Endothelial cell of umbilical vein (primary cell): ENCODE results near the gene PKHD1. TPM values are rescaled to one million over a fixed set of nuclear protein-coding genes. Genes with fewer than 3 reads are reported as not detected.

Experiments
- BruUV-seq: library from RNA; stranded (reverse); fragments of 400-500 nt; replicated peaks from 2 replicates; lab custom pipeline; 2021; lab: Mats Ljungman, UMichigan
- CTCF ChIA-PET: fragments of 300-600, 350-600 bp; sonication (Branson Sonifier 250); formaldehyde crosslinking; loops from one replicate; lab custom pipeline; 2021; ENCODE audit warnings: antibody characterized with exemption, inconsistent platforms; lab: Charles Lee
- POLR2A ChIA-PET: fragments of 300-600, 350-600 bp; sonication (Branson Sonifier 250); formaldehyde crosslinking; loops from one replicate; lab custom pipeline; 2021; ENCODE audit warnings: antibody characterized with exemption, inconsistent platforms; lab: Charles Lee
- DNase-seq: peaks from one replicate; pipeline ENCODE4 v3.0.0-alpha.2; 2011; ENCODE audit warnings: low read depth, low spot score
- FAIRE-seq: peaks from 2 replicates; lab custom pipeline; 2011; peaks lifted over from hg19 to GRCh38; lab: Jason Lieb, UNC
- H2AFZ ChIP-seq: 2 replicates; pipeline ENCODE4 v1.6.0; 2012; ENCODE audit warnings: low read depth, low read length, control low read depth, inconsistent platforms
- H3K27ac ChIP-seq: 2 replicates; pipeline ENCODE4 v1.5.1; 2011; ENCODE audit warnings: low read depth, mild to moderate bottlenecking, control low read depth, low read length, moderate library complexity; ENCODE audit not compliant: insufficient read depth
- H3K27me3 ChIP-seq, 2 experiments: 2 replicates each; pipeline versions ENCODE4 v1.6.0 to v1.6.1; 2011; ENCODE audit warnings: low read length in 2 of 2, mixed read lengths in 1 of 2; ENCODE audit not compliant: control insufficient read depth in 2 of 2, insufficient read depth in 2 of 2
- H3K36me3 ChIP-seq, 2 experiments: 2 replicates in 1 of 2; 3 replicates in 1 of 2; pipeline ENCODE4 v1.5.1; 2011; ENCODE audit warnings: low read length in 2 of 2, mild to moderate bottlenecking in 1 of 2, moderate library complexity in 1 of 2; ENCODE audit not compliant: control insufficient read depth in 2 of 2, insufficient read depth in 2 of 2; ENCODE audit errors: extremely low read depth in 1 of 2
- H3K4me1 ChIP-seq: 3 replicates; pipeline ENCODE4 v1.5.1; 2011; ENCODE audit warnings: mild to moderate bottlenecking, low read length; ENCODE audit not compliant: control insufficient read depth, insufficient read depth; ENCODE audit errors: extremely low read depth
- H3K4me2 ChIP-seq: 2 replicates; pipeline ENCODE4 v1.6.1; 2011; ENCODE audit warnings: low read length, control low read depth, mixed read lengths; ENCODE audit not compliant: insufficient read depth
- H3K4me3 ChIP-seq, 3 experiments: fragments of 200-600 bp in 1 of 3; sonication (generic), shearing (Covaris generic) in 1 of 3; replicated peaks in 1 of 3; 2 replicates each; pipeline ENCODE4 v1.5.1; 2011 to 2016; ENCODE audit warnings: control low read depth in 3 of 3, low read length in 3 of 3, mild to moderate bottlenecking in 2 of 3, inconsistent platforms in 1 of 3, low read depth in 1 of 3, moderate library complexity in 1 of 3; ENCODE audit not compliant: insufficient read depth in 1 of 3
- H3K79me2 ChIP-seq: 2 replicates; pipeline ENCODE4 v1.6.0; 2012; ENCODE audit warnings: low read length, inconsistent platforms; ENCODE audit not compliant: control insufficient read depth, insufficient read depth
- H3K9ac ChIP-seq: replicated peaks from 2 replicates; pipeline ENCODE3; 2011; ENCODE audit warnings: low read length, control low read depth; ENCODE audit not compliant: insufficient read depth; ENCODE audit errors: extremely low read depth
- H3K9me1 ChIP-seq: replicated peaks from 3 replicates; pipeline ENCODE4 v1.6.0; 2011; ENCODE audit warnings: mild to moderate bottlenecking, low read length; ENCODE audit not compliant: control insufficient read depth, insufficient read depth; ENCODE audit errors: extremely low read depth
- H3K9me3 ChIP-seq: replicated peaks from 2 replicates; pipeline ENCODE4 v1.5.1; 2012; ENCODE audit warnings: low read length, inconsistent platforms; ENCODE audit not compliant: control insufficient read depth, insufficient read depth
- H4K20me1 ChIP-seq: replicated peaks from 2 replicates; pipeline ENCODE3; 2011; ENCODE audit warnings: mild to moderate bottlenecking, low read length; ENCODE audit not compliant: control insufficient read depth, insufficient read depth; ENCODE audit errors: extremely low read depth
- EZH2 ChIP-seq: IDR thresholded peaks from 2 replicates; pipeline ENCODE4 v1.6.1; 2012; ENCODE audit warnings: borderline replicate concordance, low read depth, mild to moderate bottlenecking, moderate library complexity, low read length, inconsistent platforms; ENCODE audit not compliant: severe bottlenecking
- FOS ChIP-seq: IDR thresholded peaks from 2 replicates; pipeline ENCODE4 v1.6.1; 2011; ENCODE audit warnings: mild to moderate bottlenecking, low read length, moderate library complexity, borderline replicate concordance; ENCODE audit not compliant: insufficient read depth
- GATA2 ChIP-seq: IDR thresholded peaks from 2 replicates; pipeline ENCODE4 v1.7.0; 2011; ENCODE audit warnings: low read depth, mild to moderate bottlenecking, moderate library complexity, mixed read lengths, low read length; ENCODE audit not compliant: insufficient read length, insufficient read depth
- JUN ChIP-seq: IDR thresholded peaks from 2 replicates; pipeline ENCODE4 v1.6.1; 2011; ENCODE audit warnings: borderline replicate concordance, low read depth; ENCODE audit not compliant: insufficient read length, insufficient read depth
- MYC ChIP-seq: IDR thresholded peaks from one replicate; pipeline ENCODE4 v1.6.1; 2011; ENCODE audit warnings: mild to moderate bottlenecking, low read depth, low read length
- POLR2A ChIP-seq: IDR thresholded peaks from 2 replicates; pipeline ENCODE4 v1.6.1; 2012; ENCODE audit warnings: low read depth, mild to moderate bottlenecking, control low read depth, low read length
- POLR2AphosphoS5 ChIP-seq: IDR thresholded peaks from 2 replicates; pipeline ENCODE4 v1.6.1; 2012; ENCODE audit warnings: low read depth, mild to moderate bottlenecking, control low read depth, low read length, moderate library complexity; ENCODE audit not compliant: insufficient read depth
- dilution Hi-C: fragments of 300-500 bp; cut with MboI; formaldehyde crosslinking; loops from one replicate; pipeline ENCODE4 v1.15.0; 2019; ENCODE audit warnings: low sequenced_read_pairs; ENCODE audit not compliant: extremely low pct_ligation_motif_present
- intact Hi-C: fragments of 100-400 bp; cut with micrococcal nuclease; formaldehyde crosslinking; loops from one replicate; pipeline ENCODE4 v1.10.0; 2022
- polyA plus RNA-seq, 4 experiments: library from polyadenylated mRNA; depleted of rRNA in 3 of 4; stranded (reverse) in 3 of 4; unstranded in 1 of 4; fragments of >200 nt; gene quantifications; 2 replicates each; pipeline versions ENCODE4 v1.2.1 to v1.2.3, GENCODE V29; 2011 to 2012; ENCODE audit warnings: missing spikeins in 1 of 4
- total RNA-seq: library from RNA; stranded (reverse); gene quantifications from 2 replicates; pipeline ENCODE4 v1.2.3, GENCODE V29; 2021
- TF ChIP-seq, protein P1 (sequence below), 2 donors: IDR thresholded peaks; 1 replicate in 1 of 2; 2 replicates in 1 of 2; pipeline ENCODE4 v1.5.1; 2011; ENCODE audit warnings: low read length in 2 of 2, mild to moderate bottlenecking in 2 of 2, moderate library complexity in 2 of 2, control low read depth in 1 of 2, inconsistent platforms in 1 of 2, low read depth in 1 of 2; ENCODE audit not compliant: insufficient read depth in 1 of 2; ENCODE audit errors: extremely low read depth in 1 of 2
- TF ChIP-seq, protein P2 (sequence below): IDR thresholded peaks from 2 replicates; pipeline ENCODE4 v1.6.1; 2011; ENCODE audit not compliant: insufficient read depth, insufficient read length

Gene PKHD1
- total and polyA plus RNA-seq, 2 donors (not counting 3 experiments of a cell fraction or from before 2014, with no cell fraction given), result not detected

DNA sequence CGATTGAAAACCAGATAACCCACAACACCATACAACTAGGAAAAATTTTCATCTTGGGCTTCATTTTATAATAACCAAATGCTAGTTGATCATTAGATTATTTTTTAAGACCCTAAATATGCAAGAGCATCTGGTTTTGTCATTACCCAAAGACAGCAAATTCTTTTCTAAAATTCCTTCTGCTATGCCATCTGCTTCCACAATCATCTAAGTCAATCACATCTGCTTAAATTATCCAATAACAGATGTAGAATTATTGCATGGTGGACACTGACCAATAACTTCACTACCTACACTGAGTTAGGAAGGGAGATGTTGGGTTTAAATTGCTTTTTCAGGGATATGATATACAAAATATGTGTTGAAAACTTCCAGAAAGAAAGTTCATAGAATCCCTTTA is 41.9 kb downstream of the PKHD1 start:
- no peak for DNase-seq
- no TSS peak for BruUV-seq
- no peaks in the 10 kb centered on the region for H3K9me3 ChIP-seq
- no peak for TF ChIP-seq MYC
- no peak for TF ChIP-seq FOS
- no peak for TF ChIP-seq JUN
- TF ChIP-seq, protein P1, sequence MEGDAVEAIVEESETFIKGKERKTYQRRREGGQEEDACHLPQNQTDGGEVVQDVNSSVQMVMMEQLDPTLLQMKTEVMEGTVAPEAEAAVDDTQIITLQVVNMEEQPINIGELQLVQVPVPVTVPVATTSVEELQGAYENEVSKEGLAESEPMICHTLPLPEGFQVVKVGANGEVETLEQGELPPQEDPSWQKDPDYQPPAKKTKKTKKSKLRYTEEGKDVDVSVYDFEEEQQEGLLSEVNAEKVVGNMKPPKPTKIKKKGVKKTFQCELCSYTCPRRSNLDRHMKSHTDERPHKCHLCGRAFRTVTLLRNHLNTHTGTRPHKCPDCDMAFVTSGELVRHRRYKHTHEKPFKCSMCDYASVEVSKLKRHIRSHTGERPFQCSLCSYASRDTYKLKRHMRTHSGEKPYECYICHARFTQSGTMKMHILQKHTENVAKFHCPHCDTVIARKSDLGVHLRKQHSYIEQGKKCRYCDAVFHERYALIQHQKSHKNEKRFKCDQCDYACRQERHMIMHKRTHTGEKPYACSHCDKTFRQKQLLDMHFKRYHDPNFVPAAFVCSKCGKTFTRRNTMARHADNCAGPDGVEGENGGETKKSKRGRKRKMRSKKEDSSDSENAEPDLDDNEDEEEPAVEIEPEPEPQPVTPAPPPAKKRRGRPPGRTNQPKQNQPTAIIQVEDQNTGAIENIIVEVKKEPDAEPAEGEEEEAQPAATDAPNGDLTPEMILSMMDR (IDR thresholded peaks at IDR 0.05; ENCODE audit: extremely low read depth in 1 of 2, insufficient read depth in 1 of 2, low read depth in 1 of 2, low read length in 2 of 2), result no peak
- no peak for TF ChIP-seq EZH2
- TF ChIP-seq, protein P2, sequence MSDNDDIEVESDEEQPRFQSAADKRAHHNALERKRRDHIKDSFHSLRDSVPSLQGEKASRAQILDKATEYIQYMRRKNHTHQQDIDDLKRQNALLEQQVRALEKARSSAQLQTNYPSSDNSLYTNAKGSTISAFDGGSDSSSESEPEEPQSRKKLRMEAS, result no peak
- no peak for TF ChIP-seq POLR2A
- TF ChIP-seq POLR2AphosphoS5, result no peak
- TF ChIP-seq GATA2, result no peak
- no peak overlapping the region for H3K4me2 ChIP-seq
- no peak overlapping the region for H3K27ac ChIP-seq
- no peaks in the 10 kb centered on the region for H3K79me2 ChIP-seq
- no peaks in the 10 kb centered on the region for H3K27me3 ChIP-seq
- H3K4me1 ChIP-seq, result no peaks in the 10 kb centered on the region
- no peaks in the 10 kb centered on the region for H4K20me1 ChIP-seq
- no peak overlapping the region for H3K4me3 ChIP-seq
- ChIA-PET CTCF (no interaction called here), POLR2A (no interaction called here)
- H3K36me3 ChIP-seq, result no peaks in the 10 kb centered on the region
- no peak overlapping the region for H3K9ac ChIP-seq
- H3K9me1 ChIP-seq, result no peaks in the 10 kb centered on the region
- H2AFZ ChIP-seq, result no peak overlapping the region
- intact Hi-C loops, result no loop called here
- dilution Hi-C loops, result no loop called here
- no peak for FAIRE-seq
